Measurements from ENCODE around the gene LGR4.

- no peak for TF ChIP-seq HDGF (IDR thresholded peaks at IDR 0.05; ENCODE audit: borderline replicate concordance)
- TF ChIP-seq FOXM1 (IDR thresholded peaks at IDR 0.05; ENCODE audit: borderline replicate concordance): no peak
- TF ChIP-seq FOXA1 (IDR thresholded peaks at IDR 0.05): no peak
- TF ChIP-seq NFRKB (IDR thresholded peaks at IDR 0.05): no peak
- TF ChIP-seq ARNT (IDR thresholded peaks at IDR 0.05): no peak
Observed at GRCh38 chr11:27373856-27374602, 98.6 kb downstream of the LGR4 start.

Measured in HEK293T (cell line).